ENCODE results near the gene C14orf180. TPM values are rescaled to one million over a fixed set of nuclear protein-coding genes. Genes with fewer than 3 reads are reported as not detected.

C14orf180 gene
- total and polyA plus RNA-seq, 3 experiments from 2014 or later: not detected

GRCh38 chr14:104610749-104611310 lies 31.3 kb downstream of the C14orf180 start:
- H3K4me3 ChIP-seq (ENCODE audit: low read length): no peak overlapping the region
- no peak overlapping the region for H3K4me3 Mint-ChIP-seq
- H3K36me3 ChIP-seq (ENCODE audit: insufficient read depth, low read length): no peaks in the 10 kb centered on the region
- H3K9me3 ChIP-seq (ENCODE audit: low read length): no peaks in the 10 kb centered on the region
- no peaks in the 10 kb centered on the region for H3K4me1 ChIP-seq (ENCODE audit: insufficient read depth, low read length)
- CTCF ChIA-PET: no interaction called here
- no peak for DNase-seq
- H3K27me3 ChIP-seq (ENCODE audit: insufficient read depth, low read length, poor library complexity, severe bottlenecking): no peaks in the 10 kb centered on the region
- no peaks in the 10 kb centered on the region for H3K4me1 Mint-ChIP-seq
- H3K27ac ChIP-seq (ENCODE audit: low read depth, low read length): no peak overlapping the region
- POLR2A ChIA-PET: no interaction called here
- no peaks in the 10 kb centered on the region for H3K36me3 Mint-ChIP-seq
- H3K27ac Mint-ChIP-seq: no peak overlapping the region
- peaks cover 22 to 50% of the 10 kb centered on the region in 2 donors for H3K27me3 Mint-ChIP-seq
- no peaks in the 10 kb centered on the region for H3K9me3 Mint-ChIP-seq

GRCh38 chr14:104611881-104612280 lies 32.3 kb downstream of the C14orf180 start:
- no peaks in the 10 kb centered on the region for H3K9me3 Mint-ChIP-seq
- Histone ChIP-seq H3K4me1 (ENCODE audit: insufficient read depth, low read length) (no peaks in the 10 kb centered on the region), H3K4me3 (ENCODE audit: low read length) (no peak overlapping the region), H3K36me3 (ENCODE audit: insufficient read depth, low read length) (no peaks in the 10 kb centered on the region), H3K27ac (ENCODE audit: low read depth, low read length) (no peak overlapping the region), H3K9me3 (ENCODE audit: low read length) (no peaks in the 10 kb centered on the region), H3K27me3 (ENCODE audit: insufficient read depth, low read length, poor library complexity, severe bottlenecking) (no peaks in the 10 kb centered on the region)
- H3K4me1 Mint-ChIP-seq: no peaks in the 10 kb centered on the region
- H3K36me3 Mint-ChIP-seq: no peaks in the 10 kb centered on the region
- peaks cover 14 to 49% of the 10 kb centered on the region in 2 donors for H3K27me3 Mint-ChIP-seq
- ChIA-PET POLR2A (no interaction called here), CTCF (no interaction called here)
- H3K4me3 Mint-ChIP-seq: no peak overlapping the region
- no peak for DNase-seq
- no peak overlapping the region for H3K27ac Mint-ChIP-seq

GRCh38 chr14:104614126-104614812 lies 34.7 kb downstream of the C14orf180 start:
- H3K9me3 Mint-ChIP-seq: peaks cover 0 to under 1% (median 0%) of the 10 kb centered on the region in 5 donors
- Histone ChIP-seq H3K9me3 (ENCODE audit: low read length) (no peaks in the 10 kb centered on the region), H3K27ac (ENCODE audit: low read depth, low read length) (no peak overlapping the region), H3K4me1 (ENCODE audit: insufficient read depth, low read length) (no peaks in the 10 kb centered on the region), H3K27me3 (ENCODE audit: insufficient read depth, low read length, poor library complexity, severe bottlenecking) (peaks cover 4% of the 10 kb centered on the region), H3K4me3 (ENCODE audit: low read length) (no peak overlapping the region), H3K36me3 (ENCODE audit: insufficient read depth, low read length) (no peaks in the 10 kb centered on the region)
- peaks cover 0 to under 1% (median 0%) of the 10 kb centered on the region in 3 donors for H3K36me3 Mint-ChIP-seq
- H3K27me3 Mint-ChIP-seq: peaks cover 26 to 54% of the 10 kb centered on the region in 2 donors
- POLR2A ChIA-PET: no interaction called here
- no peak overlapping the region for H3K4me3 Mint-ChIP-seq
- H3K4me1 Mint-ChIP-seq: no peaks in the 10 kb centered on the region
- no peak for DNase-seq
- CTCF ChIA-PET: no interaction called here
- H3K27ac Mint-ChIP-seq: no peak overlapping the region

DNA sequence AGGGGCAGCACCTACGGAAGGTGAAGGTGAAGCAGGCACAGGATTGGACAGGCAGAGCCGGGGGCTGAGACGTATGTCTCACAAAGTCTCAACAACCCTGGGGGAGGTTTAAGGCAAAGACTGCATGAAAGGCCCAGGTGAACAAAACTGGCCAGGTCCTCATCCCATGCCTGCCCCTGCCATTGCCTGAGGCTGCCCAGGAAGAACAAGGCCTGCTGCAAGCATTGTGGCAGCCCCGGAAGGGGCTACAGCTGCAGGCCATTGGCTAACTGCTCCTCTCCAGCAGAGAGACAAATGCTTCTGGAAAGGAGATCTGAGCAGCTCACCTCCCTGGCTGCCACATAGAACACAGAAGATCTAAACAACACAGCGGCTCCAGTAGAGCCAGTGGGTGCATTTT lies 45.4 kb downstream of the C14orf180 start:
- CTCF ChIA-PET: no interaction called here
- H3K4me3 ChIP-seq (ENCODE audit: low read length): no peak overlapping the region
- DNase-seq: no peak
- H3K27ac ChIP-seq (ENCODE audit: low read depth, low read length): no peak overlapping the region
- POLR2A ChIA-PET: no interaction called here
- H3K36me3 ChIP-seq (ENCODE audit: insufficient read depth, low read length): no peaks in the 10 kb centered on the region
- no peaks in the 10 kb centered on the region for H3K36me3 Mint-ChIP-seq
- H3K4me1 Mint-ChIP-seq: no peaks in the 10 kb centered on the region
- no peak overlapping the region for H3K4me3 Mint-ChIP-seq
- H3K27me3 Mint-ChIP-seq: peaks cover 15 to 63% of the 10 kb centered on the region in 2 donors
- H3K9me3 Mint-ChIP-seq: peaks cover 12 to 25% (median 21%) of the 10 kb centered on the region in 5 donors
- no peaks in the 10 kb centered on the region for H3K4me1 ChIP-seq (ENCODE audit: insufficient read depth, low read length)
- no peaks in the 10 kb centered on the region for H3K27me3 ChIP-seq (ENCODE audit: insufficient read depth, low read length, poor library complexity, severe bottlenecking)
- no peaks in the 10 kb centered on the region for H3K9me3 ChIP-seq (ENCODE audit: low read length)
- H3K27ac Mint-ChIP-seq: no peak overlapping the region

DNA sequence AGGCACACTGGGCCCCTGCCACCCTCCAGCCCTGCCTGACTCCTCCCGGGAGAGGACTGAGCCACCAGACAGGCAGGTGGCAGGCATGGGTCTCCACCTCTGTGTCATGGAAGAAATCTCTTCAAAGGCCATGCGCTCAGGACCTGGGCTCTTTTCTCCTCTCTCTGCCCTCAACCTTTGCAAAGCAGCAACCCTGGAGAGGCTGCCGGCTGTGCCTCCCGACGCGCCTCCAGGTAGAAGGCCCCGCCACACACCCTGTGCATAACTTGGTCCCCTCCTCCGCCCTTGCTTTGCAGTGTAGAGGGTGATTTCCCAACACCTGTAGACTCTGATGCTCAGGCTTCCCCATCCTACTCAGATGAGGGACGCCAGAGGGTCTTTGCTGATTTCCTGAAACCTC lies 53.2 kb downstream of the C14orf180 start:
- H3K27me3 Mint-ChIP-seq: peaks cover 8 to 17% of the 10 kb centered on the region in 2 donors
- peaks cover 6 to 17% (median 12%) of the 10 kb centered on the region in 5 donors for H3K9me3 Mint-ChIP-seq
- CTCF ChIA-PET: no interaction called here
- H3K4me3 Mint-ChIP-seq: no peak overlapping the region
- Histone ChIP-seq H3K27ac (ENCODE audit: low read depth, low read length) (no peak overlapping the region), H3K4me3 (ENCODE audit: low read length) (no peak overlapping the region), H3K4me1 (ENCODE audit: insufficient read depth, low read length) (no peaks in the 10 kb centered on the region), H3K36me3 (ENCODE audit: insufficient read depth, low read length) (no peaks in the 10 kb centered on the region), H3K27me3 (ENCODE audit: insufficient read depth, low read length, poor library complexity, severe bottlenecking) (no peaks in the 10 kb centered on the region), H3K9me3 (ENCODE audit: low read length) (no peaks in the 10 kb centered on the region)
- H3K27ac Mint-ChIP-seq: no peak overlapping the region
- POLR2A ChIA-PET: no interaction called here
- H3K36me3 Mint-ChIP-seq: no peaks in the 10 kb centered on the region
- no peak for DNase-seq
- H3K4me1 Mint-ChIP-seq: no peaks in the 10 kb centered on the region

GRCh38 chr14:104633276-104634137 lies 53.9 kb downstream of the C14orf180 start:
- no peak overlapping the region for H3K4me3 ChIP-seq (ENCODE audit: low read length)
- no peaks in the 10 kb centered on the region for H3K9me3 ChIP-seq (ENCODE audit: low read length)
- H3K4me3 Mint-ChIP-seq: no peak overlapping the region
- ChIA-PET POLR2A (no interaction called here), CTCF (interaction anchor here (1.1 kb wide), 1 partner anchor 556 kb away, joined by 3 read pairs; no protein-coding TSS in a partner anchor)
- no peaks in the 10 kb centered on the region for H3K36me3 ChIP-seq (ENCODE audit: insufficient read depth, low read length)
- DNase-seq: no peak
- no peaks in the 10 kb centered on the region for H3K4me1 Mint-ChIP-seq
- H3K27me3 ChIP-seq (ENCODE audit: insufficient read depth, low read length, poor library complexity, severe bottlenecking): no peaks in the 10 kb centered on the region
- H3K27ac ChIP-seq (ENCODE audit: low read depth, low read length): no peak overlapping the region
- no peaks in the 10 kb centered on the region for H3K4me1 ChIP-seq (ENCODE audit: insufficient read depth, low read length)
- H3K27ac Mint-ChIP-seq: no peak overlapping the region
- peaks cover 6 to 14% of the 10 kb centered on the region in 2 donors for H3K27me3 Mint-ChIP-seq
- peaks cover 4 to 10% (median 6%) of the 10 kb centered on the region in 5 donors for H3K9me3 Mint-ChIP-seq
- H3K36me3 Mint-ChIP-seq: no peaks in the 10 kb centered on the region

GRCh38 chr14:104634138-104634760 lies 54.7 kb downstream of the C14orf180 start:
- Histone ChIP-seq H3K9me3 (ENCODE audit: low read length) (no peaks in the 10 kb centered on the region), H3K4me1 (ENCODE audit: insufficient read depth, low read length) (no peaks in the 10 kb centered on the region), H3K36me3 (ENCODE audit: insufficient read depth, low read length) (no peaks in the 10 kb centered on the region), H3K27me3 (ENCODE audit: insufficient read depth, low read length, poor library complexity, severe bottlenecking) (no peaks in the 10 kb centered on the region), H3K4me3 (ENCODE audit: low read length) (no peak overlapping the region), H3K27ac (ENCODE audit: low read depth, low read length) (no peak overlapping the region)
- Mint-ChIP-seq H3K9me3 (peaks cover under 1 to 5% (median 2%) of the 10 kb centered on the region in 5 donors), H3K36me3 (no peaks in the 10 kb centered on the region), H3K27ac (no peak overlapping the region), H3K27me3 (peaks cover 10 to 18% of the 10 kb centered on the region in 2 donors), H3K4me3 (no peak overlapping the region), H3K4me1 (no peaks in the 10 kb centered on the region)
- DNase-seq: no peak
- POLR2A ChIA-PET: no interaction called here
- CTCF ChIA-PET: interaction anchor here (1.1 kb wide), 1 partner anchor 556 kb away, joined by 3 read pairs; no protein-coding TSS in a partner anchor

Data from CD8-positive, alpha-beta memory T cell (primary cell).